SH-SY5Y (cell line): ENCODE data around the gene LTN1.

Experiments
- GATA2 ChIP-seq: IDR thresholded peaks from 2 replicates; pipeline ENCODE4 v1.6.1; 2011; ENCODE audit warnings: mild to moderate bottlenecking, low read depth, low read length
- GATA3 ChIP-seq: IDR thresholded peaks from 2 replicates; pipeline ENCODE4 v1.6.1; 2011; ENCODE audit warnings: low read depth, mild to moderate bottlenecking, low read length, moderate library complexity

DNA sequence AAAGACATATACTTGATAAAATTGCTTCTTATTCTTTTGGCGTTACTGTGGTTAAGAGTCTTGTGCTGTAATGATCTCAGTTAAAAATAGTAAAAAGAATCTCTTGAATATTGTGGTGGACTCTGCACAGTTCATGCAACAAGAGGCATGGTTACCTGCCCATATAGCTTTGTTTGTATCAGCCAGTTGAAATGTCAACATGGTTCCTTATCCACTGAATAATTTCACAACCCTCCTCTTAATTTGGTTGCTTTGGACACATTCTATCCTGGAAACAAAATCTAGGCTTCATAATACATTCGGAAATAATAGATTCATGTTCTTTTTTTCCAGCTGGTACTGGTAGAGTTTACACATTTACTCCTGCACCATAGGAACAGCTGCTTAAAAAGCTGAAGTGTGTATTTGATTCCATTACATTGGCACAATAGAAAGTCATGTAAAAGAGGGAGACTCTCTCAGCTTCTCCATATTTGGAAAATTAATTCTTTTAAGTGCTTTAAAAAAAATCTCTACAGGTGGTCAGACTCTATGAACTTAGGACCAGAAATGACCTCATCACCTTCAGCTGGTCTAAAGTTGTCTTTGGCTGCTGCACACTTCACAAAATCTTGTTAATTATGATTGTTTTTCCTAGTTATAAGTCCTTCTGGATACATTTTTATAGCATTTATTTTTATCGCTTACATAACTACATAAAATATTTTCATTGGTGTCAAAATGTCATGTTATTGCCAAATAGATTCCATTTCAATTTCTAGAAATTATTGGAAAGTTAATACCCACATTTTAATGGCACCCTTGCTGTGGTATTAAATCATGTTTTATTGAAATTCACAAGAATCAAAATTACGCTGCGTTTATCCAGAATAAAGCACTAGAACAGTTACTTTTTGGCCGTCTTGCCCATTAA is 100.2 kb downstream of the LTN1 start:
- no peak for TF ChIP-seq GATA2
- no peak for TF ChIP-seq GATA3
